Activated T-helper 17 cell treated with anti-CD3 and anti-CD28 coated beads, Interleukin-2, amount 50 U/mL, for 72 hours (primary cell): ENCODE measurements around the gene NECTIN1. TPM values are rescaled to one million over a fixed set of nuclear protein-coding genes. Genes with fewer than 3 reads are reported as not detected.

Experiments
- ATAC-seq: fragments of 150-1000 bp; cut with Tn5 transposase; replicated peaks from 2 replicates; pipeline ENCODE4 v1.10.0; 2021; ENCODE audit warnings: mild to moderate bottlenecking, moderate library complexity
- H3K27ac Mint-ChIP-seq: one replicate; pipeline ENCODE4 v1.8.0; 2022; ENCODE audit warnings: mixed read lengths
- H3K27me3 Mint-ChIP-seq: one replicate; pipeline ENCODE4 v1.8.0; 2022; ENCODE audit warnings: mixed read lengths
- H3K36me3 Mint-ChIP-seq: one replicate; pipeline ENCODE4 v1.8.0; 2022; ENCODE audit warnings: low read depth, mild to moderate bottlenecking, mixed read lengths
- H3K4me1 Mint-ChIP-seq: one replicate; pipeline ENCODE4 v1.8.0; 2022; ENCODE audit warnings: mixed read lengths
- H3K4me3 Mint-ChIP-seq: one replicate; pipeline ENCODE4 v1.8.0; 2022; ENCODE audit warnings: mild to moderate bottlenecking, mixed read lengths
- H3K9me3 Mint-ChIP-seq: one replicate; pipeline ENCODE4 v1.8.0; 2022; ENCODE audit warnings: mixed read lengths
- total RNA-seq, 2 donors: library from RNA; stranded (reverse); gene quantifications; one replicate each; pipeline ENCODE4 v1.2.3, GENCODE V29; 2022

The NECTIN1 gene
- total RNA-seq, 2 donors from 2014 or later, result 0.78 to 2.3 TPM

DNA sequence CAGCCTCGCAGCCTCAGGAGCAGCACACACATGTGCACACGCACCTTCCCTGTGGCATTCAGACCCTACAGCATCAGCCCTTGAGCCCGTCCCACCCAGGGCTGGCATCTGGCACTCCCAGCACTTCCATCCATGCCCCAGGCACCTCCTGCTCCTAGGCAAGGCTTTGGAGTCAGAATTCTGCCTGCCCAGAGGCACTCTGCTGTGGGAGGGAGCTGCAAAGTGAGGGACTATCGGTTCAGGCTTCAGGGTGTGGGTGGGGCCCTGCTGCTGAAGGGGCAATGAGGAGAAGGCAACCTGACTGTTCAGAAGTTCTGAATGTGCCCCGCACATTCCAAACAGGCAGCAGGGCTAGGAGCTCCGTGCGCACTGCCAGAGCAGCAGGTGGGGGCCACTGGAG lies 39.7 kb downstream of the NECTIN1 start:
- no peak overlapping the region for H3K4me3 Mint-ChIP-seq
- no peaks in the 10 kb centered on the region for H3K27me3 Mint-ChIP-seq
- no peaks in the 10 kb centered on the region for H3K36me3 Mint-ChIP-seq
- no peak overlapping the region for H3K27ac Mint-ChIP-seq
- H3K4me1 Mint-ChIP-seq, result peaks cover 6% of the 10 kb centered on the region
- H3K9me3 Mint-ChIP-seq, result no peaks in the 10 kb centered on the region
- ATAC-seq, result no peak

DNA sequence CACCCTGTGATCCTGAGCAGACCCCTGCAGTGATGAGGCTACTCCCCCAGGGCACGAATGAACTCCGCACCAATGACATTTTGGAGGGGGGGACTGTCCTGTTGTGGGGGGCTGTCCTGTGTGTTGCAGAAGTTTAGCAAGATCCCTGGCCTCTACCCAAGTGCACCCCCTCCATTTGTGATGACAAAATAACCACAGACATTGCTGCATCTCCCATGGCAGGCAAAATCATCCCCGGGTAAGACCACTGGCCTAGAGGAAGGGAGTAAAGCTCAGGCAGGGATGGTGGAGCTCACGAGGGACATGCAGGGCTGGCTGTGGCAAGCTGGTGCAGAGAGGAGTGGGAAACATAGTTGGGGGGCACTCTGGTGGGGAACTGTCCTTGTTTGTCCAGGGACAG lies 40.6 kb downstream of the NECTIN1 start:
- H3K9me3 Mint-ChIP-seq, result no peaks in the 10 kb centered on the region
- H3K27me3 Mint-ChIP-seq, result no peaks in the 10 kb centered on the region
- peaks cover 14% of the 10 kb centered on the region for H3K4me1 Mint-ChIP-seq
- H3K36me3 Mint-ChIP-seq, result no peaks in the 10 kb centered on the region
- no peak overlapping the region for H3K27ac Mint-ChIP-seq
- no peak overlapping the region for H3K4me3 Mint-ChIP-seq
- no peak for ATAC-seq

GRCh38 chr11:119687373-119688046 lies 41.5 kb downstream of the NECTIN1 start:
- Mint-ChIP-seq H3K27ac (no peak overlapping the region), H3K4me3 (no peak overlapping the region), H3K4me1 (peaks cover 14% of the 10 kb centered on the region), H3K36me3 (no peaks in the 10 kb centered on the region), H3K9me3 (no peaks in the 10 kb centered on the region), H3K27me3 (no peaks in the 10 kb centered on the region)
- ATAC-seq, result no peak

DNA sequence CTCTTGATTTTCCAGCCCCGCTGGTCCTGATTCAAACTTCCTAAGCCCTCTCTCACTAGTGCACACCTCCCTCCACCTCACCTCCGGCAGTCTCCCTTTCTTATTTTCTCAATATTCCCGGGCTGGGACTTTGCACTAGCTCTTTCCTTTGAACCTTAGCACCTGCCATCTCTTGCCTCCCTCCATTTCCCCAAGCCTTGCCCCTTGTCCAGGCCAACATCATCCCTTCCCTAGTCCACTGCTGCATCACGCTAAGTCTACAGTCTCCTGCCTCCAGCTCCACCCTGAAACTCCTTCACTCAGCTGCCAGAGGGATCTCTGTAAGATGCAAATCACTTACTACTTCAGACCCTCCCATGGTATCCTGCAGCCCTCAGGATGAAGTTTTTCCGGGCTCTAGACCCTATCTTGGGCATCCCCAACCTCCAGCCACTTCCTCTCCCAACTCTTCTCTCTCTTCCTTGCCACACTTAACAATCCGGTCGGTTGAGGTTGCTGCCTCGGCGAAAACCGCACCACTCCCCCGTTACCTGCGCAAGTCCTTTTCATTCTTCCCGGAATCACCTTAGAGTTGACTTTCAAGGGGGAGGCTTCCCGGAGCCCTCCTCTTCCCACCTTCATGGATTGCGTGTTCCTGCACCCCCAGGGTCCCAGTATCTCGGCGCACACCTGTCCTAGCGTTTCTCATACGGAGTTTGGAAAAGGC lies 42.7 kb downstream of the NECTIN1 start:
- Mint-ChIP-seq H3K27ac (no peak overlapping the region), H3K9me3 (no peaks in the 10 kb centered on the region), H3K27me3 (no peaks in the 10 kb centered on the region), H3K4me3 (no peak overlapping the region), H3K36me3 (no peaks in the 10 kb centered on the region), H3K4me1 (peaks cover 14% of the 10 kb centered on the region)
- ATAC-seq, result no peak

DNA sequence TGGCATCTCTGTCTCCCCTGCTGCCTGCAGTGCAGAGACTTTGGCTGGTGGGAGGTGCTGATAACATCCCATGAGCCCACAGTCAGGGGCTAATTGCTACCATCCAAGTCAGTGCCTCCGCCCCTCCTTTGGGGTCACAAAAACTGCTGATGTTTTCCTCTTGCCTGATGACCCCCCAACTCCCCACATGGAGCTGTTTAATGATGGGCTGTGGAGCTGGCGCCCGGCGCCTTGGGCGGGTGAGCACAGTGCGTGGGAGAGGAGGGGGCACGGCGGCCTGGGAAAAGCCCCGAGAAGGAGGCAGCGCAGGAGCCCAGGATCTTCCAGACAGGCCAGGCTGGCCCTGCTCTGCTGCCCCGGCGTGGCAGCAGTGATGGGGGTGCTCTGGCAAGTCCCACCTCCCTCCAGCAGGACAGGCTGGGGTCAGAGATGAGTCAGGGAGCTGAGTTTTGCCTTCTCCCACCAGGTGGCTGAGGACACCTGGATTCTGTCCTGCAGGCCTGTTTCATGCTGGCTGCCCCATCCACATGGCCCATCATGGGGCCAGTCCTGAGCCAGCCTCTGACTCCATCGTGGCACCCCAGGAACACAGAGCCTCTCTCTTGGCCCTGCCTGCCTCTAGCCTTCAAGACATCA lies 43.8 kb downstream of the NECTIN1 start:
- Mint-ChIP-seq H3K27me3 (no peaks in the 10 kb centered on the region), H3K4me3 (no peak overlapping the region), H3K36me3 (no peaks in the 10 kb centered on the region), H3K9me3 (no peaks in the 10 kb centered on the region), H3K4me1 (peaks cover 8% of the 10 kb centered on the region), H3K27ac (no peak overlapping the region)
- ATAC-seq, result no peak

- Mint-ChIP-seq H3K4me3 (no peak overlapping the region), H3K27me3 (no peaks in the 10 kb centered on the region), H3K4me1 (peaks cover 8% of the 10 kb centered on the region), H3K27ac (no peak overlapping the region), H3K9me3 (no peaks in the 10 kb centered on the region), H3K36me3 (no peaks in the 10 kb centered on the region)
- ATAC-seq, result peak; percentile 76
Measured at GRCh38 chr11:119684361-119685110, 44.5 kb downstream of the NECTIN1 start.

DNA sequence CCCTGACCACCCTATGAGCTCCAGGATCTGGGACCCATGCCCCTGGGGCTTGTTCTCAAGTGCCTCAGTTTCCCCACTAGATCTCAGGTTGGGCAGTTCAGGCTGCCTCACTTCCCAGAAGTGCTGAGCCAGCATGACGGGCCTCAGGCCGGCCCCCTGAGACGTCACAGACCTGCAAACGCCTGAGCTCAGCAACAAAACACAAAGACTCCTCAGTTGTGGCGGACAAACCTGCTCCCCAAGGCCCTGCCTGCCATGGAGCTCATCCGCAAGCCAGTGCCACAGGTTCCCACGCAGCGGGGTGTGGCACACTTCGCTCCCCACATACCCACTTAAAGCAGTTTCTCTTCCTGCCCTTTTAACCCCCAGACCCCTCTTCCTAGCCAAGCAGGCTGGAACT lies 45.2 kb downstream of the NECTIN1 start:
- H3K27me3 Mint-ChIP-seq, result no peaks in the 10 kb centered on the region
- peak; percentile 49 for ATAC-seq
- no peaks in the 10 kb centered on the region for H3K9me3 Mint-ChIP-seq
- no peak overlapping the region for H3K4me3 Mint-ChIP-seq
- no peaks in the 10 kb centered on the region for H3K36me3 Mint-ChIP-seq
- no peak overlapping the region for H3K27ac Mint-ChIP-seq
- H3K4me1 Mint-ChIP-seq, result peaks cover 8% of the 10 kb centered on the region

DNA sequence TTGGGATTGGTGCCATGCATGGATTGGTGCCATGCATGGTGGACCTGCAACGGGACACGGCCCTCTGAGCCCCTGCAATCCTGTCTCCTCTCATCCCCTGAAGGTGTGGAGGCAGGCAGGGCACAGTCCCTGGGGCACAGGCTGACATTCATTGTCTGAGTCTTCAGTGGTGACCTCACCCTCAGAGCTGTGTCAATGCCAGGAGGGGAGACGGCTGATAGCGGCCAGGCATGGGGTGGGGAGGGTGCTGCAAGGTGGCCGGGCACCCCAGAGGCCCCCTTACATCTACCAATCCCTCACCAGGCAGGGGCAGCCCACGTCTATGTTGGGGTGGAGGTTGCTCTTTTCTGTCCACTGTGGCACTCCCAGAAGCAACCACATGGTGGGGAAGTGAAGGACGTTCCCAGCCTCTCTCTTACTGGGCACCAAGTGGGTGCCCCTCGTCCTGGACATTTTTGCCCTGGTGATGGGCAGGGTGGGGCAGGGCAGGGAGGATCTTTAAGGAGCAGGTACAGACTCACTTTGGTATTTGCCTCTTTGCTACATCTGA lies 47.6 kb downstream of the NECTIN1 start:
- Mint-ChIP-seq H3K4me3 (no peak overlapping the region), H3K27ac (no peak overlapping the region), H3K36me3 (no peaks in the 10 kb centered on the region), H3K27me3 (no peaks in the 10 kb centered on the region), H3K4me1 (peaks cover 8% of the 10 kb centered on the region), H3K9me3 (no peaks in the 10 kb centered on the region)
- no peak for ATAC-seq

DNA sequence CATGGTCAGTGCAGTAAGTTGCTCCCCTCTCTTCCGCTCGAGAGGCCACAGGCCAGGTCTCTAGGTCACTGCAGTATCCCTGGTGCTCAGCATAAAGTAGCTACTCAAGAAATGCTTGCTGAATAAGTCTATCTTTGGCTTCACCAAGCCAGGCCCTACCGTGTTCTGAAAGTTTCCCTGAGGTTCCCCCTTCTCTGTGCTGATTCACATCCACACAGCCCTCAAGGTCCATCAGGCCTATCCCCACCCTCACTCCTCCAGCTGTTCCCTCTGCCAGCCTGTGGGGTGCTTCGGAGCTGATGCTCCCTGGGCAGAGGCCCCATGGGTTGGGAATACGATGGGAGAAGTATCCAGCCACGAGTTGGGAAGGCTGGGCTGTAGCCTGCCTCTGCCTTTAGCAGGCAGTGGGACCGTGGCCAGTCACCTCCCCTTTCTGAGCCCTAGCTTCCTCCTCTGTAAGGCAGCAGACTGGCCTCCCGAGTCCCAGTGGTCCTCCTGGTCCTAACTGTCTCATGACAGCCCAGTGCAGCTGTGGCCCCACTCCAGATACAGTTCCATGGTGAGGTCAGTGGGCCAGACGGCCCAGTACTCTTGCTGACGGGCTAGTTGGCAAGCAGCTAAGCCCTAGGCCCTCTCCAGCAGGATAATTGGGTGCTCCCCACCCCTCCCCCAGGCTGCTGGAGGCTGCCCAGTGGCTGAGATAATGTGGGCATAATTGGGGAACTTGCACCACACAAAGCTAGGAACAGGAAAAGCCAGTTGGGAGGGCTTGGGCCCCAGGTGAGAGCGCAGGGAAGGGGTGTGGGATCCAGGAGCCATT lies 48.2 kb downstream of the NECTIN1 start:
- H3K36me3 Mint-ChIP-seq, result no peaks in the 10 kb centered on the region

GRCh38 chr11:119679346-119679745 lies 49.7 kb downstream of the NECTIN1 start:
- Mint-ChIP-seq H3K9me3 (no peaks in the 10 kb centered on the region), H3K36me3 (no peaks in the 10 kb centered on the region), H3K27me3 (no peaks in the 10 kb centered on the region), H3K4me1 (peaks cover 8% of the 10 kb centered on the region), H3K4me3 (no peak overlapping the region), H3K27ac (no peak overlapping the region)
- no peak for ATAC-seq

More for the DNA sequence above, 48.2 kb downstream of the NECTIN1 start:
- no peak overlapping the region for H3K4me3 Mint-ChIP-seq
- no peaks in the 10 kb centered on the region for H3K27me3 Mint-ChIP-seq
- H3K4me1 Mint-ChIP-seq, result peaks cover 8% of the 10 kb centered on the region
- no peak overlapping the region for H3K27ac Mint-ChIP-seq
- no peak for ATAC-seq
- no peaks in the 10 kb centered on the region for H3K9me3 Mint-ChIP-seq

DNA sequence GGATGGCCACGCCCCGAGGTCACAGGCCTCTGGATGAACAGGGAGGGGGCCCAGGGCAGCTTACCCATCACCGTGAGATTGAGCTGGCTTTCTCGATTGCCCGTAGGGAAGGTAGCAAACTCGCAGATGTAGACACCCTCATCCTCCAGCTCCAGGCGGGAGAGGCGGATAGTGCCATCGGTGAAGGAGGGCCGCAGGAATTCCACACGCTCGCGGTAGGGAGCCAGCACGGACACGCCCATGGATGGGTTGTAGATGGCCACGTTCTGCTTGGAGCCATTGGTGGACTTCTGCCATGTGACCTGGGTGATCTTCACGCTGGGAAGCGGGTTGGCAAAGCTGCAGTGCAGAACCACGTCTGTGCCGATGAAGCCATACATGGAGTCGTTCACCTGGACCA lies 50.6 kb downstream of the NECTIN1 start:
- Mint-ChIP-seq H3K4me1 (no peaks in the 10 kb centered on the region), H3K9me3 (no peaks in the 10 kb centered on the region), H3K27me3 (no peaks in the 10 kb centered on the region), H3K27ac (no peak overlapping the region), H3K4me3 (no peak overlapping the region), H3K36me3 (no peaks in the 10 kb centered on the region)
- ATAC-seq, result no peak

DNA sequence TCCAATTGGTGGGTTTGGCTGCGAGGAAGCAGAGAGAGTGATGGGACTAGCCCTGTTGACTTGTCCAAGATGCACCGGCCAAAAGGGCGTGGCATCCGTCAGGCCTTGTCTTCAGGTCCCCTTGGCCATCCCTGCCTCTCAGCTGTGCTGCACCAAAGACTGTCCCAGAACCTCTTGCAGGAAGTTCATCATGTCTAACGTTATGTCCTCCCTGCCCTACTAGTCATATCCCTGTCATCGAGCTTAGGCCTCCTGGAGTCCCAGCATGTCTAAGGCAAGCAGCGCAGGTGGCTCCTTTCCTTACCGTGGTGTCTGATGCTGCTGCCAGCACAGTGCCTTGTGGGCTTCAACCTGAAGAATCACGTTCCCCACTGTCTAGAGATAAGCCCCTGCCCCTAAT lies 51.2 kb downstream of the NECTIN1 start:
- Mint-ChIP-seq H3K4me1 (no peaks in the 10 kb centered on the region), H3K27me3 (no peaks in the 10 kb centered on the region), H3K4me3 (no peak overlapping the region), H3K36me3 (no peaks in the 10 kb centered on the region), H3K27ac (no peak overlapping the region), H3K9me3 (no peaks in the 10 kb centered on the region)
- no peak for ATAC-seq

DNA sequence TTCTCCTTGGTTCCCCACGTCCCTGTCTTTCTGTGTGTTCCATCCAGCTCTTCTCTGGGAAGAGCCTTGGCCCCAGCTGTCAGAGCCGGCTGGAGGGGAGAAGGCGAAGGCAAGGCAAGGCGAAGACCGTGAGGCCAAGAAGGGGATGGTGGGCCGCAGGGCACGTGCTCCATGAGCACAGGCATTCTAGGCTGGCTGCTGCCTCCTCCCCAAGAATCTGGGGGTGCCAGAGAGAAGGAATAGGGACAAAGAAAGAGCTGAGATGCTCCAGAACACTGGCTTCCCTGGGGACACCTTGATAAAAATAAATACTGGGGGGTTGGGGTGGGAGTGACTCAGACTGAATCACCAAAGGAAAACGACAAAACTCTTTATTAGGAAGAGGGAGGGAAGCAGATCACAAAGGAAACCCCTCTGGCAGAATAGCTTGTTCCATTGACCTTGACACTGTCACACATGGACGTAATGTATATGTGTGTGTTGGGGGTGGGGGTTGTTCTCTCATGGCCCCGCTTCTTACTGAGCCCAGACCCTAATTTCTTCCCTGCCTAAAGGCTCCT lies 52.5 kb downstream of the NECTIN1 start:
- Mint-ChIP-seq H3K9me3 (no peaks in the 10 kb centered on the region), H3K27ac (no peak overlapping the region), H3K4me3 (no peak overlapping the region), H3K4me1 (no peaks in the 10 kb centered on the region), H3K27me3 (no peaks in the 10 kb centered on the region), H3K36me3 (no peaks in the 10 kb centered on the region)
- no peak for ATAC-seq
